ENCODE results near the gene RAB40C.

DNA sequence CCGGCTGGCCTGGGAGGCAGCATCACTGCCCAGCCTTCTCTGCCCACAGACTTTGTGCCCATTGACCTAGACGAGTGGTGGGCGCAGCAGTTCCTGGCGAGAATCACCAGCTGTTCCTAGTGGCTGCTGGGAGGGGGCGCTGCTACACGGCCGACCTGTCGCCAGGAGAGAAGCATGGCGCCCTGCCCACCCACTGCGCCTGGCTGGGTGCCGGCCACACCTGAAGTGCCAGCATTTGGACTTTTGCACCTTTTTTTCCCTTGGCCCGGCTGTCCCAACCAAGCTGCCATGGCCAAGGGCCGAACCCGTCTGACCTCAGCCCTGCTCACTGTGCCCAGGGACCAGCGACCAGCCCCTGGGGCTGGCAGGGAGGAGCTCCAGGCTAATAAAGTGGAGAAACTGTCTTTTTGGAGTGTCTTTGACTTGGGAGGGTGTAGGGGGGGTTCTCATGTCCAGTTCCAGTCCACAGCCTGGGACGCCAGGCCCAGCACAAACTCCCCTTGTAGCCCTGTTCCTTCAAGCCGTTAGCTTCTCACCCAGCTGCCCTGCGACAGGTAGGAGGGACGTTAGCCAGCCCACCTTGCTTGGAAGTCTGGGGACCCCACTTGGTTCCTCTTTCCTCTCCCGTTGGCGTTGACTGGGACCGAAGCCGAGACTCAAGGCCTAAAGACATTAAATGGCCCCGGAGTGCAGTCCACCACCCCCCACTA lies 58.4 kb downstream of the RAB40C start:
- TF ChIP-seq REST (IDR thresholded peaks at IDR 0.05; ENCODE audit: insufficient read depth in 1 of 2, low read depth in 2 of 2, low read length in 2 of 2) (no peak), POLR2AphosphoS5 (IDR thresholded peaks at IDR 0.05; ENCODE audit: low read depth, low read length) (no peak)
